ENCODE results near the gene COP1.

Gene COP1

DNA sequence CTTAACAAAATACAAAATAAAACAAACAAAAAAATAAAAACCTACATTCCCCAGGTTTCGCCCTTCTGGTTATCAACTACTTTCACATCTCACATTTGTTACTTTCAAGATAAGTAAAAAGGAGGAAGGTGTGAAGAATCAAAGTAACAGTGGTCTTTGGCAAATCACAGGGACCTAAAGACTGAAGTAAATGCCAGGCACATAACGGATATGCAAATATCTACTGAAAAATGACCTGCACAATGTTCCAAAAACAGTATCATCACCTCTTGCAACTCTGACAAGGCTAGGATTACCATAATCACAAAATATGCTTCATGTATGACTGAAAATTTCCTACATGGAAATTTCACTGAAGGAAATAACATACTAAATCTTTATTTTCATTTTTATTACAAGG, 29.3 kb downstream of the COP1 start:
- Histone ChIP-seq H3K27ac (no peak overlapping the region), H3K9me3 (peaks cover 10% of the 10 kb centered on the region), H4K20me1 (peaks cover 82% of the 10 kb centered on the region), H3K4me2 (no peak overlapping the region), H3K9ac (no peak overlapping the region), H3K36me3 (peaks cover 85% of the 10 kb centered on the region), H3K4me3 (no peak overlapping the region), H3K27me3 (no peaks in the 10 kb centered on the region), H3K4me1 (no peaks in the 10 kb centered on the region)
- TF ChIP-seq Cebpa-rat (IDR thresholded peaks at IDR 0.05) = no peak

DNA sequence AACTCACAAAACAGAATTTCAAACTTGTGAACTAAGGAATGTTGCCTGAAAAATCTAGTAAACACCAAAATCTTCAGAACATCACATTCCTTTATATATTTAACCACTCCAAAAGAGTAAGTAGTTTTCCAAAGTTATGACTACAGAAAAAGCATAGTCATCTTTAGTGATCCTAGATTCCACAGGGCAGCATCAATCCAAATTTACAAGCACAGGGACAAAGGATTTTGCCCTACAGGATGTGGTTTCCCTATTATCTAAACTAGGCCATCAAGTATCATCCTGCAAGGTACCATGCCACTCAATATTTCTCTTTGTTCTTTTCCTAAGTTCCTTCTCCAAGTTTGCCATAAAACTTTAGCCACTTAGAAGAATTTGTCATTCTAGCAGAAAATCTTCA, 33.0 kb downstream of the COP1 start:
- Histone ChIP-seq H3K36me3 (peaks cover 85% of the 10 kb centered on the region), H3K4me3 (no peak overlapping the region), H3K9me3 (peaks cover 40% of the 10 kb centered on the region)

DNA sequence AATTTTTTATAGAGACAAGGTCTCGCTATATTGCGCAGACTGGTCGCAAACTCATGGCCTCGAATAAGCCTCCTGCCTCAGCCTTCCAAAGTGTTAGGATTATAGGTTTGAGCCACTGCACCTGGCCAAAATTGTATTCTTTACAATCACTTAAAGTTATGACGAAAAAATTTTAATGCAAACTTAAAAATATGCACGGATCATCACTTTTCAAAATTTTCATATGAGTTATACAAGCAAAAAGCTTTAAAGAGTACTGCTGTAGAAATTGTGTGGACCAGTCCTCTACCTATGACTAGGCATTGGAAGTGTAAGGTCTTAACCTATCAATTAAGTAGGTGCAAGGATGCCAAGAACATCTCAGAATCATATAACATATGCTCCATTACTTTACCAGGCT, 34.9 kb downstream of the COP1 start:
- Histone ChIP-seq H3K27me3 (no peaks in the 10 kb centered on the region), H3K4me1 (no peaks in the 10 kb centered on the region), H4K20me1 (peaks cover 30% of the 10 kb centered on the region), H3K36me3 (peaks cover 80% of the 10 kb centered on the region), H3K9ac (no peak overlapping the region), H3K9me3 (peaks cover 40% of the 10 kb centered on the region), H3K4me3 (no peak overlapping the region), H3K4me2 (no peak overlapping the region), H3K27ac (no peak overlapping the region)
- TF ChIP-seq Cebpa-rat (IDR thresholded peaks at IDR 0.05) = no peak

More for the DNA sequence above, 33.0 kb downstream of the COP1 start:
- H4K20me1 ChIP-seq = peaks cover 47% of the 10 kb centered on the region
- H3K9ac ChIP-seq = no peak overlapping the region
- no peak overlapping the region for H3K4me2 ChIP-seq
- H3K27ac ChIP-seq = no peak overlapping the region
- TF ChIP-seq Cebpa-rat (IDR thresholded peaks at IDR 0.05) = no peak
- H3K27me3 ChIP-seq = no peaks in the 10 kb centered on the region
- no peaks in the 10 kb centered on the region for H3K4me1 ChIP-seq

DNA sequence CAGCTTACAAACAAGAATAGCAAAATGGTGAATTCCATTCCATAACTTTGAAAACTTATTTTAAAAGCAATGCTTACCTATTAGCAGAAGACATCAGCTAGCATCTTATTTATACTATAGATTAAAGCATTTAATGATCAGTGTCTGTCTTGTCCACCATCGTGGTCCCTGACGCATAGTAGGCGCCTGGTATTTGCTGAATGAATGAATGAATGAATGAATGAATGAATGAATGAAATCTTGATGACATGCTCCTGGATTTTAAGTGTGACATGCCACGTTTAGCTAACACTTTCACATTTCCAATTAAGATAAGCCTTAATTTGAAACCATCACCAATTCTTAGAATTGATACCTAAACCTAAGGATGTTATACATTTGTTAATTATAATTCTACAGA, 39.9 kb downstream of the COP1 start:
- H3K36me3 ChIP-seq = peaks cover 72% of the 10 kb centered on the region
- no peak overlapping the region for H3K4me2 ChIP-seq
- no peak overlapping the region for H3K27ac ChIP-seq
- no peak overlapping the region for H3K4me3 ChIP-seq
- H4K20me1 ChIP-seq = peaks cover 25% of the 10 kb centered on the region; the same call in 1 of the 2 replicates
- peaks cover 24% of the 10 kb centered on the region for H3K9me3 ChIP-seq
- H3K27me3 ChIP-seq = no peaks in the 10 kb centered on the region
- no peak for TF ChIP-seq Cebpa-rat (IDR thresholded peaks at IDR 0.05)
- H3K4me1 ChIP-seq = no peaks in the 10 kb centered on the region
- H3K9ac ChIP-seq = no peak overlapping the region

DNA sequence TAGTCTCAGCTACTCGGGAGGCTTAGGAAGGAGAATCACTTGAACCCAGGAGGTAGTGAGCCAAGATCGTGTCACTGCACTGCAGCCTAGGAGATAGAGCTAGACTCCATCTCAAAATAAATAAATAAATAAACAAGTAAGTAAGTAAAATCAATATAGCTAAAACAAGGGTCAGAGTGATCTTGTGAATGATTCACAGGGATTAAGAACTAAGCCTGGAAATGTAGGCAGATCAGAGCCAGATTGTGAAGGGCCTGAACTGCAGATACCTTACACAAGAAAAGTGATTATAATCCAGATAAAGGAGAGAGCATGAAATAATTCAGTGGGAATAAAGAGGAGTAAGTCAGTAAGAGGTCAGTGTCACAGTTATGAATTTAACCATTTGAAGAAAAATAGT, 41.5 kb downstream of the COP1 start:
- H3K9me3 ChIP-seq = peaks cover 21% of the 10 kb centered on the region
- H3K4me1 ChIP-seq = no peaks in the 10 kb centered on the region
- no peak overlapping the region for H3K4me3 ChIP-seq
- peaks cover 73% of the 10 kb centered on the region for H3K36me3 ChIP-seq
- peaks cover 35% of the 10 kb centered on the region; the same call in 1 of the 2 replicates for H4K20me1 ChIP-seq
- TF ChIP-seq Cebpa-rat (IDR thresholded peaks at IDR 0.05) = no peak
- no peak overlapping the region for H3K27ac ChIP-seq
- H3K9ac ChIP-seq = no peak overlapping the region
- no peak overlapping the region for H3K4me2 ChIP-seq
- no peaks in the 10 kb centered on the region for H3K27me3 ChIP-seq

DNA sequence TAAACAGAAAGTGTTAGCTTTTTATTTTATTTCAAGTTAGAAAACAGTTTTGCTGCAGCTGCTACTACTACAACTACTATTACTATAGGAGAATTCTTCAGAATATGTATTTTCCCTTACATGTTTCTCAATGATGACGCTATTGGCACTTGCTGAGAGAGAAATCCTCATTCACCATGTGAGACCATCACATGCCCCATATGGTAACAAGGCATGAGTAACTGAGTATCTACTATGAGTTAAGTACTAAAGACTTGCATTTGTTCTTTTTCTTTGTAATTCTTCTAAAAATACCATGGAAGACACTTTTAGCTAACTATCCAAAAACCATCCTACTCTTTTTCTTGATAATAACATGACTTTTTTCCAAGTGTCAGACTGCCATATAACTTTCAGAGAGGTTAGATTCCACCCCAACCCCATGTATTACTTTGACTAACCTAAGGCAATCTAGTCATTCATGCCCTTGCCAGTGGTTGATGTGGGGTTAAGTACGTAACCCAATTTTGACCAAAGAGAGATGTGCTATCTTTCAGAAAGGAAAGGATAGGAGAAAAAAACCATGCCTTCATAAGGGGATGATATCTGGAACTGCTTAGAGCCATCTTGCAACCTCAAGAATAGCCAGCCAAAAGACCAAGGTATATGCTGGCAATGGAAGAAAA, 42.9 kb downstream of the COP1 start:
- TF ChIP-seq Cebpa-rat (IDR thresholded peaks at IDR 0.05) = no peak
- H3K4me1 ChIP-seq = no peaks in the 10 kb centered on the region
- no peak overlapping the region for H3K4me3 ChIP-seq
- H3K9ac ChIP-seq = no peak overlapping the region
- peaks cover 35% of the 10 kb centered on the region; the same call in 1 of the 2 replicates for H4K20me1 ChIP-seq
- H3K27me3 ChIP-seq = no peaks in the 10 kb centered on the region
- H3K4me2 ChIP-seq = no peak overlapping the region
- H3K9me3 ChIP-seq = peaks cover 20% of the 10 kb centered on the region
- H3K36me3 ChIP-seq = peaks cover 73% of the 10 kb centered on the region
- H3K27ac ChIP-seq = no peak overlapping the region

DNA sequence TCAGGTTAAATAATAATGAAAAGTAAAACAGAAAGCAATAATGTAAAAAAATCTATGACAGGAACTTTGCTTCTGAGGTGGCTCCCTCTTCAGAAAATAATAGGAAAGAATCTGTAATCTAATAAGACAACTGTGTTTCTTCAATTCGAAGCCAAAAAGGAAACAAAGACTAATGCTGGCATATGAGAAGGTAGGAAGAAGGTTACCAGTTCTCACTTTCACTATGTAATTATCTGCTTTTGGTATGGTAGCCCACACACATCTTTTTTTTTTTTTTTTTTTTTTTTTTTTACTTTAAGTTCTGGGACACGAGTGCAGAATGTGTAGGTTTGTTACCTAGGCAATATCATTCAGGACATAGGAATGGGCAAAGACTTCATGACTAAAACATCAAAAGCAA, 47.1 kb downstream of the COP1 start:
- H3K4me3 ChIP-seq = no peak overlapping the region
- peaks cover 80% of the 10 kb centered on the region for H3K36me3 ChIP-seq
- H3K4me1 ChIP-seq = no peaks in the 10 kb centered on the region
- no peak overlapping the region for H3K27ac ChIP-seq
- H3K4me2 ChIP-seq = no peak overlapping the region
- no peaks in the 10 kb centered on the region for H3K27me3 ChIP-seq
- peaks cover 43% of the 10 kb centered on the region for H3K9me3 ChIP-seq
- H3K9ac ChIP-seq = no peak overlapping the region
- no peak for TF ChIP-seq Cebpa-rat (IDR thresholded peaks at IDR 0.05)
- H4K20me1 ChIP-seq = peaks cover 33% of the 10 kb centered on the region; the same call in 1 of the 2 replicates

DNA sequence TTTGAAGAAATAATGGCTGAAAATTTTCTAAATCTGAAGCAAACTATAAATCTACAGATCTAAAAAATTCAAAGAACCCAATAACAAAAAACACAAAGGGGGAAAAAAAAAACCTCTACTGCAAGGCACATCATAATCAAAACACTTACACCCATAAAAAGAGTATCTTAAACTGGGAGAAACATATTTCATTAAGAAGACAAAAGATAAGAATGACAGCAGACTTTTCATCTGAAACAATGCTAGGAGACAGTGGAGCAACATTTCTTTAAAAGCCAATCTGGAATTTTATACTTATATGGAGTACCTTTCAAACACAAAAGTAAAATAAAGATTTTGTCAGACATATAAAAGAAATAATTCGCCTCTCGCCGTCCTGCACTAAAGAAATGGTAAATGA, 49.1 kb downstream of the COP1 start:
- no peak overlapping the region for H3K4me2 ChIP-seq
- H3K27ac ChIP-seq = no peak overlapping the region
- H3K9ac ChIP-seq = no peak overlapping the region
- TF ChIP-seq Cebpa-rat (IDR thresholded peaks at IDR 0.05) = no peak
- H3K36me3 ChIP-seq = peaks cover 83% of the 10 kb centered on the region
- H3K27me3 ChIP-seq = no peaks in the 10 kb centered on the region
- H3K9me3 ChIP-seq = peaks cover 50% of the 10 kb centered on the region
- peaks cover 28% of the 10 kb centered on the region; the same call in 1 of the 2 replicates for H4K20me1 ChIP-seq
- H3K4me3 ChIP-seq = no peak overlapping the region
- H3K4me1 ChIP-seq = no peaks in the 10 kb centered on the region

DNA sequence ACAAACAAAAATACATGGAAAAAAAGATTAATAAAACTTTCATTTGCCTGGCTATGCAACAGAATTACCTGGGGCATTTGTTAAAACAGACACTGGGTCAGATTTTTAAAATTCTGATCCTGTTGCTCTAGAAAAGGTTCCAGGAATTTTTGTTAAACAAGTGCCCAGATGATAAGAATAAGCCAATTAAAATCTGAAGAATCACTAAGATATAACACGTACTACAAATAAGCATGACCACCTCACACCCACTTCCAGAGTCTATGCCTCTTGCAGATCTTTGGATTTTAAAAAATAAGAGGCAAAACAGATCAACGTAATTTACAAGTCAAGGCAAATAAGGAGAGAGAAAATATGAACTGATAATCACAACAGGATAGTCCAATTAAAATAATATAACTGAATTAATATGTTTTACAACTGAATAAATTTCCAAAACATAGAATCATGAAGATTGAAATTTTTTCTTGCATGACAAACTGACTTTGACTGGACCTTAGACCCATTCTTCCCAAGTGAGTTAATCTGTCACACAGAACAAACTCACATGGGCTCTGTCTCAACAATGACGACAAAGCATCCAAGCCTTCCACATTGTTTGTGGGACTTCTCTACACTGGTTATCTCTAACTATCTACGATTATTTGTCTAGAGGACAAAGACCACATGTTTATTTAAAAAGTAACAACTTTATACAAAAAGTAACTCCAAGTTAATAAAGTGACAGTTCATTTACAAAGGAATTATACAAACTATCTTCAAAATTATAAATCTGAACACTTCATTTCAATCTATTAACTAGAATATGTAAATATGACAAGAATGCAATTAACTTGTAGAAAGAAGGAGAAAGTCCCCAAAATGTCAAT, 56.9 kb downstream of the COP1 start:
- no peak overlapping the region for H3K4me2 ChIP-seq
- peaks cover 25% of the 10 kb centered on the region; the same call in 1 of the 2 replicates for H4K20me1 ChIP-seq
- H3K27me3 ChIP-seq = no peaks in the 10 kb centered on the region
- no peak overlapping the region for H3K9ac ChIP-seq
- H3K4me1 ChIP-seq = no peaks in the 10 kb centered on the region
- peaks cover 48% of the 10 kb centered on the region for H3K36me3 ChIP-seq
- no peak overlapping the region for H3K27ac ChIP-seq
- H3K9me3 ChIP-seq = peaks cover 18% of the 10 kb centered on the region
- H3K4me3 ChIP-seq = no peak overlapping the region
- TF ChIP-seq Cebpa-rat (IDR thresholded peaks at IDR 0.05) = no peak

DNA sequence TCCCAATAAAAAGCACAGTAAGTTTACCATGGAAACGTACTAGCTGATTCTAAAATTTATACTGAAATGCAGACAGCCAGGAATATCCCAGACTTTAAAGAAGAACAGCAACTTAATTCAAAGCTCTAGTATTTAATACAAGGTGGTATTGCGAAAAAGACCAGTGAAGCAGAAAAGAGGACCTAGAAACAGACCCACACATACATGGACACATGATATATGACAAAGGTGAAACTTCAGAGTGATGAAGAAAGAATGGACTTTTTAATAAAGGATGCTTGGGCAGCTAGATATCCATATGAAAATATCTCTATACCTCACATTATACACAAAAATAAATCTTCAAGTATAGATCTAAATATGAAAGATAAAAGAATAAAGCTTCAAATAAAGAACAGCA, 62.6 kb downstream of the COP1 start:
- TF ChIP-seq Cebpa-rat (IDR thresholded peaks at IDR 0.05) = no peak
- Histone ChIP-seq H3K9me3 (peaks cover 11% of the 10 kb centered on the region), H4K20me1 (peaks cover 51% of the 10 kb centered on the region), H3K9ac (no peak overlapping the region), H3K36me3 (peaks cover 37% of the 10 kb centered on the region), H3K4me2 (no peak overlapping the region), H3K27me3 (no peaks in the 10 kb centered on the region), H3K4me1 (no peaks in the 10 kb centered on the region), H3K4me3 (no peak overlapping the region), H3K27ac (no peak overlapping the region)
